ENCODE measurements around the gene RARS2.

DNA sequence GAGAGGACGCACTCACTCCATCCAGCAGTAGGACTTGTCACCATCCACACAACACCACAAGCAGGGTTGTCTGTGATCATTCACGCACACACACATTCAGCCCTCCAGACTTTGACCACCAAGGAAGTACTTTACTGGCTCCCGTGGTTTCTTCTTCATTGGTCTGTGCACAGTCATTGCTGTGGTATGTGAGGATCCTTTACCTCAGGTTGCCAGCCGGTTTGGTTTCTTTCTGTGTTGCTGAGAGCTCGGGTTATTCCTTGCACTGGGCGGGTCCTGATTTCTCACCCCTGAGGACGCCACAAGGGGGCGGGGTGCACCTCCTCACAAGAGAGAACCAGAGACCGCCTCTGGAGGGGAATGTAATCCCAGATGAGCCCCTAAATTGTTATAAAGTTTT is 105.9 kb downstream of the RARS2 start:
- TF ChIP-seq, protein P1, sequence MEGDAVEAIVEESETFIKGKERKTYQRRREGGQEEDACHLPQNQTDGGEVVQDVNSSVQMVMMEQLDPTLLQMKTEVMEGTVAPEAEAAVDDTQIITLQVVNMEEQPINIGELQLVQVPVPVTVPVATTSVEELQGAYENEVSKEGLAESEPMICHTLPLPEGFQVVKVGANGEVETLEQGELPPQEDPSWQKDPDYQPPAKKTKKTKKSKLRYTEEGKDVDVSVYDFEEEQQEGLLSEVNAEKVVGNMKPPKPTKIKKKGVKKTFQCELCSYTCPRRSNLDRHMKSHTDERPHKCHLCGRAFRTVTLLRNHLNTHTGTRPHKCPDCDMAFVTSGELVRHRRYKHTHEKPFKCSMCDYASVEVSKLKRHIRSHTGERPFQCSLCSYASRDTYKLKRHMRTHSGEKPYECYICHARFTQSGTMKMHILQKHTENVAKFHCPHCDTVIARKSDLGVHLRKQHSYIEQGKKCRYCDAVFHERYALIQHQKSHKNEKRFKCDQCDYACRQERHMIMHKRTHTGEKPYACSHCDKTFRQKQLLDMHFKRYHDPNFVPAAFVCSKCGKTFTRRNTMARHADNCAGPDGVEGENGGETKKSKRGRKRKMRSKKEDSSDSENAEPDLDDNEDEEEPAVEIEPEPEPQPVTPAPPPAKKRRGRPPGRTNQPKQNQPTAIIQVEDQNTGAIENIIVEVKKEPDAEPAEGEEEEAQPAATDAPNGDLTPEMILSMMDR (IDR thresholded peaks at IDR 0.05; ENCODE audit: low read depth, low read length): peak; percentile 40
- TF ChIP-seq, protein P2, sequence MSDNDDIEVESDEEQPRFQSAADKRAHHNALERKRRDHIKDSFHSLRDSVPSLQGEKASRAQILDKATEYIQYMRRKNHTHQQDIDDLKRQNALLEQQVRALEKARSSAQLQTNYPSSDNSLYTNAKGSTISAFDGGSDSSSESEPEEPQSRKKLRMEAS (IDR thresholded peaks at IDR 0.05; ENCODE audit: low read depth, low read length): no peak
- TF ChIP-seq POLR2A (IDR thresholded peaks at IDR 0.05; ENCODE audit: extremely low read depth, insufficient read length): no peak
- no peak for TF ChIP-seq MYC (IDR thresholded peaks at IDR 0.05; ENCODE audit: low read depth, low read length)

Measured in NB4 (cell line).